Smooth muscle cell (in vitro differentiated cells): ENCODE data around the gene RGS19. TPM values are rescaled to one million over a fixed set of nuclear protein-coding genes. Genes with fewer than 3 reads are reported as not detected.

Experiments
- DNase-seq: peaks from one replicate; lab custom pipeline; 2025; ENCODE audit not compliant: unreplicated experiment; lab: John Stamatoyannopoulos, UW
- H2AFZ ChIP-seq: fragments of 200-600 bp; sonication (generic); 2 replicates; pipeline ENCODE4 v1.6.0; 2016; ENCODE audit warnings: antibody characterized with exemption, low read depth, mild to moderate bottlenecking
- H3F3A ChIP-seq: fragments of 200-600 bp; sonication (generic); 2 replicates; pipeline ENCODE4 v1.6.0; 2017; ENCODE audit warnings: antibody characterized with exemption, low read depth
- H3K27ac ChIP-seq: fragments of 200-600 bp; sonication (generic); 2 replicates; pipeline ENCODE4 v1.5.1; 2016; ENCODE audit warnings: low read depth, mild to moderate bottlenecking
- H3K27me3 ChIP-seq: fragments of 200-600 bp; sonication (generic); 2 replicates; pipeline ENCODE4 v1.6.1; 2016; ENCODE audit warnings: low read depth, mild to moderate bottlenecking
- H3K36me3 ChIP-seq: fragments of 200-600 bp; sonication (generic); 2 replicates; pipeline ENCODE4 v1.5.1; 2016; ENCODE audit warnings: low read depth
- H3K4me1 ChIP-seq: fragments of 200-600 bp; sonication (generic); 2 replicates; pipeline ENCODE4 v1.5.1; 2016; ENCODE audit warnings: low read depth
- H3K4me2 ChIP-seq: fragments of 200-600 bp; sonication (generic); 2 replicates; pipeline ENCODE4 v1.6.0; 2016; ENCODE audit warnings: mild to moderate bottlenecking
- H3K4me3 ChIP-seq: fragments of 200-600 bp; sonication (generic); 2 replicates; pipeline ENCODE4 v1.5.1; 2016; ENCODE audit warnings: mild to moderate bottlenecking
- H3K79me2 ChIP-seq: fragments of 200-600 bp; sonication (generic); 2 replicates; pipeline ENCODE4 v1.6.0; 2016; ENCODE audit warnings: low read depth, mild to moderate bottlenecking
- H3K9ac ChIP-seq: fragments of 200-600 bp; sonication (generic); 2 replicates; pipeline ENCODE4 v1.6.0; 2016; ENCODE audit warnings: low read depth
- H3K9me3 ChIP-seq: fragments of 200-600 bp; sonication (generic); replicated peaks from 2 replicates; pipeline ENCODE4 v1.5.1; 2016; ENCODE audit warnings: low read depth
- H4K20me1 ChIP-seq: fragments of 200-600 bp; sonication (generic); 2 replicates; pipeline ENCODE4 v1.6.0; 2016; ENCODE audit warnings: low read depth
- CTCF ChIP-seq: fragments of 200-600 bp; sonication (generic); IDR thresholded peaks from 2 replicates; pipeline ENCODE4 v1.5.1; 2017; ENCODE audit warnings: borderline replicate concordance, mild to moderate bottlenecking, antibody characterized with exemption; ENCODE audit not compliant: insufficient read depth, poor library complexity, severe bottlenecking
- WGBS: methylation state at CpG from one replicate; pipeline ENCODE4 v1.1.7; 2016; ENCODE audit warnings: low lambda C conversion rate; 5-methylcytosine and 5-hydroxymethylcytosine counted together
- polyA plus RNA-seq: library from polyadenylated mRNA; unstranded; fragments of >200 nt; fragmentation: Nextera tagmentation; extraction: Ambion mirVana; gene quantifications from 2 replicates; pipeline ENCODE4 v1.2.1, GENCODE V29; 2016
- total RNA-seq: library from RNA; depleted of rRNA; stranded (reverse); fragments of >200 nt; gene quantifications from 2 replicates; pipeline ENCODE4 v1.2.3, GENCODE V29; 2014

The RGS19 gene
- total and polyA plus RNA-seq, 2 experiments from 2014 or later, result 17.4 to 24.6 TPM

GRCh38 chr20:64049878-64050260 is 29.4 kb downstream of the RGS19 start:
- peak; percentile 56 for DNase-seq
- no peak for TF ChIP-seq CTCF
- Histone ChIP-seq H3F3A (peaks cover under 1% of the 10 kb centered on the region), H2AFZ (no peak overlapping the region), H4K20me1 (peaks cover 6% of the 10 kb centered on the region), H3K4me3 (peak overlapping the region; percentile 46), H3K79me2 (no peaks in the 10 kb centered on the region), H3K27ac (no peak overlapping the region), H3K9ac (no peak overlapping the region), H3K27me3 (peaks cover 9% of the 10 kb centered on the region), H3K4me2 (peak overlapping the region; percentile 84), H3K9me3 (no peaks in the 10 kb centered on the region), H3K36me3 (no peaks in the 10 kb centered on the region), H3K4me1 (peaks cover 4% of the 10 kb centered on the region)
- 31% methylated on average over 14 of the region's 16 CpGs for whole genome bisulfite sequencing

DNA sequence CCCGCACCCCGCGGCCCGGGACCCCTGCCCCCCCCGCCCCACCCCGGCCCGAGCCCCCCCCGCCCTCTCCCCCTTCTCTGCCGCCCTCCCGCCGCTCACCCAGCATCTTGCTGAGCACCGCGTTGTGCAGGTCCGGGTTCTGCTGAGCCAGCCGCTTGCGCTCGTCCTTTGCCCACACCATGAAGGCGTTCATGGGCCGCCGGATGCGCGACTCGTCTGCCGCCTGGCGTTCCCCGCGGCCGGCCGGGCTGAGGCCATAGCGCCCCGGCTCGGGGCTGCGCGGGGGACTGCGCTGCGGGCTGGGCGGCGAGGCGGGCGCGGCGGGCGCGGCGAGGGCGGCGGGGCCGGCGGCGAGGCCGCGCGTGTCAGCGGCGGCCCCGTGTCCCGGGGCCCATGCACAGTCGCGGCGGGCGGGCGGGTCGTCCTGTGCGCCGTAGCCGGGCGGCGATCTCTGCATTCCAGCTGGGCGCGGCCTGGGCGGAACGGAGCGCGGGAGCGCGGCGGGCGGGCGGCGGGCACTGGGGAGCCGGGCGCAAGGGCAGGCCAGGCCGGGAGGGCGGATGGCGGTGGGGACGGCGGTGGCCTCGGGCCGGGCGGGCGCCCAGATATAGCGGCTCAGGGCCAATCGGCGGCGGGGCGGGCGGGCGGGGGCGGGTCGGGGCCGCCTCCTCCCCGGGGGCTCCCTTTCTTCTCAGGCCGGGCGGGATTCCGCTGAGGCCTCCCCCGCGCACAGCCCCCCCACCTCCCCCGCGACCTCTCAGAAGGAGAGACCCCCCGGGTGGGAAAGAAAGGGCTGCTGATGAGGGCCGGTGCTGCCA is 30.0 kb downstream of the RGS19 start, which contains the start of gene SOX18:
Gene SOX18 (minus strand): TSS at position 580 of the 818 bp plus-strand sequence. CDS start 123 bp downstream, at position 457.
- Histone ChIP-seq H3K27me3 (peaks cover 9% of the 10 kb centered on the region), H4K20me1 (peaks cover 6% of the 10 kb centered on the region), H3K4me1 (peaks cover 4% of the 10 kb centered on the region), H3K79me2 (no peaks in the 10 kb centered on the region), H3K4me2 (peak within 1 kb of the TSS; percentile 84), H2AFZ (no peak within 1 kb of the TSS), H3F3A (no peaks in the 10 kb centered on the region), H3K4me3 (peak within 1 kb of the TSS; percentile 46), H3K36me3 (no peaks in the 10 kb centered on the region), H3K27ac (no peak within 1 kb of the TSS), H3K9ac (no peak within 1 kb of the TSS), H3K9me3 (no peaks in the 10 kb centered on the region)
- 2% methylated on average over 28 of the region's 111 CpGs for WGBS
- TF ChIP-seq CTCF, result no peak
- peak; percentile 56 for DNase-seq

DNA sequence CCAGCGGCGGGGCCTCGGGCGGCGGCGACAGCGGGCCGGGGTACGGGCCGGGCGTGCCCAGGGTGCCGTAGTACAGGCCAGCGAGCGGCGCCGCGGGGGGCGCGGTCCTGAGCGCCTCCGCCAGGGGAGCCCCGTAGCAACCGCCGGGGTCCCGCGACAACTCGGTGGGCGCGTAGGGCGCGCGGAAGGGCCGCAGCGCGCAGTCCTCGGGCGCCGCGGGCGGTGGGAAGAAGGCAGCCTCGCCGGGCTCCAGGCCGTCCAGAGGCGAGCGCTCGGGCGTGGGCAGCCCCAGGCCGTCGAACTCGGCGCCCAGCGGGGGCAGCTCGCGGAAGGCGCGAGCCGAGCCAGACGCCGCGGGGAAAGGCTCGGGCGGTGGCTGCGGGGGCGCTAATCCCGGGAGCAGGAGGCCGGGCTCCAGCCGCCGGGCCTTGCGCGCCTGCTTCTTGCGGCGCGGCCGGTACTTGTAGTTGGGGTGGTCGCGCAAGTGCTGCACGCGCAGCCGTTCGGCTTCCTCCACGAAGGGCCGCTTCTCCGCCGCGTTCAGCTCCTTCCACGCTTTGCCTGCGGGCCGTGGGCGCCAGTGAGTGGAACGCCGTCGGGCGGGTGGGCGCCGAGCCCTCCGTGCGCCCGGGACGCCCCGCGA is 30.8 kb downstream of the RGS19 start:
- no peaks in the 10 kb centered on the region for H3K9me3 ChIP-seq
- H3F3A ChIP-seq, result peaks cover 4% of the 10 kb centered on the region
- H3K4me2 ChIP-seq, result peak overlapping the region; percentile 83
- peak overlapping the region; percentile 46 for H3K4me3 ChIP-seq
- no peak overlapping the region for H3K9ac ChIP-seq
- no peak for DNase-seq
- peaks cover 6% of the 10 kb centered on the region for H4K20me1 ChIP-seq
- peaks cover 4% of the 10 kb centered on the region for H3K4me1 ChIP-seq
- no peaks in the 10 kb centered on the region for H3K36me3 ChIP-seq
- no peak for TF ChIP-seq CTCF
- no peaks in the 10 kb centered on the region for H3K79me2 ChIP-seq
- 4% methylated on average over 75 of the region's 101 CpGs for WGBS
- no peak overlapping the region for H2AFZ ChIP-seq
- H3K27me3 ChIP-seq, result peaks cover 9% of the 10 kb centered on the region
- no peak overlapping the region for H3K27ac ChIP-seq
